HG03196 (cell line): ENCODE results near the gene NOL3.

Source experiments
- ATAC-seq: cut with Tn5 transposase; IDR thresholded peaks from one replicate; pipeline ENCODE4 v1.9.1; 2021; ENCODE audit not compliant: unreplicated experiment

NOL3 gene

DNA sequence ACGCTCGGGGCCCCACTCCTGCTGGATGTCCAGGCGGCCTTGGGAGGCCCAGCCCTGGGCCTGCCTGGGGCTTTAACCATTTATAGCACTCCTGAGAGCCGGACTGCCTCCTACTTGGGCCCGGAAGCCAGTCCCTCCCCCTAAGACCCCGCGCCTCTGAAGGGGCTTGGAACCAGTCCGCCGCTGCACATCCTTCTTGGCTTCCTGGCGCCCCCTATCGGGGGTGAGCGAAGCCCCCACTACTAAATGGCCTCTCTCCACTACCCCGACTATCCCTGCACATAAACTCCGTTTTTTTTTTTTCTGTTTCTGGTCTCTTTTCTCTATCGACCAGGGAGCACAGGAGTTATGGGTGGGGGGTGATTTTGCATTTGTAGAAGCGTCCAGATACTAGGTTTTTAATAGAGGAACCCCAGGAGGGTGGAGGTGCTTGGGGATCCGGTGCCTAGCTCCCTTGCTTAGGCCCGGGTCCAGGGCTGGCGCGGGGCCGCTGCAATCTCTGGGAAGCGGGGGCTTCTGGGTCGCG, 633 bp upstream of the NOL3 start:
- peak; percentile 3 for ATAC-seq

- ATAC-seq: no peak
Measured at GRCh38 chr16:67170949-67171649, 761 bp downstream of the NOL3 start.

- ATAC-seq: no peak
Measured at GRCh38 chr16:67173323-67173722, 3.0 kb downstream of the NOL3 start.

DNA sequence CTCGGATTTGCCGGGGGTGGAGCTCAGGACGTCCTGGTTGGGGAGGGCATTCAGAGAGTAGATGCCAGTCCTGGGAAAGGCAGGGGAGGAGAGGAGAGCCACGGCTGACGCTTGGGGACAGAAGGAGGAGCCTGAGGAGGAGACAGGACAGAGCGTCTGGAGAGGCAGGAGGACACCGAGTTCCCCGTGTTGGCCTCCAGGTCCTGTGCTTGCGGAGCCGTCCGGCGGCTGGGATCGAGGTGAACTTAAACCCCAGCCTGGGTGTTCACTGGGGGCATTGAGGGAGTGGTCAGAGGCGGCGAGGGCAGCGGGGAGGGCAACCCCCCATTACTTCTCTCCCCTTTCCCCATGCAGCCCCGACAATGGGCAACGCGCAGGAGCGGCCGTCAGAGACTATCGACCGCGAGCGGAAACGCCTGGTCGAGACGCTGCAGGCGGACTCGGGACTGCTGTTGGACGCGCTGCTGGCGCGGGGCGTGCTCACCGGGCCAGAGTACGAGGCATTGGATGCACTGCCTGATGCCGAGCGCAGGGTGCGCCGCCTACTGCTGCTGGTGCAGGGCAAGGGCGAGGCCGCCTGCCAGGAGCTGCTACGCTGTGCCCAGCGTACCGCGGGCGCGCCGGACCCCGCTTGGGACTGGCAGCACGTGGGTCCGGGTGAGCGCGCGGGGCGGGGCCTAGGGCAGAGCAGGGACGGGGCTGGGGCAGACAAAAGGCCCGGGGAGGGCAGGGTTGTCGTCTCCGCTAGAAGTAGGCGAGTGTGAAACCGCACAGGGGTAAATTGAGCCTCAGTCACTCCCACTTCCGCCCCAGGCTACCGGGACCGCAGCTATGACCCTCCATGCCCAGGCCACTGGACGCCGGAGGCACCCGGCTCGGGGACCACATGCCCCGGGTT, 3.7 kb downstream of the NOL3 start:
- peak; percentile 38 for ATAC-seq

- ATAC-seq: no peak
Measured at GRCh38 chr16:67174706-67175231, 4.4 kb downstream of the NOL3 start.

DNA sequence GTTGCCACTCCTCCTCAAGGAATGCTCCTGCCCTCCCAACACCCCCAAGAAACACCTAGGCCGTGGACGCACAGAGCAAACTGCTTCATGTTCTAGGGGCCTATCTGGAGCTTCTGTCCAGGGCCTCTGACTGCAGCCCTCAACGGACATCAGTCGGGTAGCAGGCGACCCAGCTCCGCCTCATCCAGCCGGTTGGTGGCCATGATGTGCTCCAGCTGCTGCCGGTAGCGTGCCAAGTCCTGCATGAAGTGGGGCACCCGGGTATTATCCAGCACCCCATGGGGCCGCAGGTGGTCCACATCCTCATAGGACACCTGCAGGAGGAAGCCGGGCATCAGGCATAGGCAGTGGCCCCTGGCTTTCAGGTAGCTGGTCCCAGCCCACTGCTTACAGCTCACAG, 6.3 kb downstream of the NOL3 start:
- ATAC-seq: no peak

DNA sequence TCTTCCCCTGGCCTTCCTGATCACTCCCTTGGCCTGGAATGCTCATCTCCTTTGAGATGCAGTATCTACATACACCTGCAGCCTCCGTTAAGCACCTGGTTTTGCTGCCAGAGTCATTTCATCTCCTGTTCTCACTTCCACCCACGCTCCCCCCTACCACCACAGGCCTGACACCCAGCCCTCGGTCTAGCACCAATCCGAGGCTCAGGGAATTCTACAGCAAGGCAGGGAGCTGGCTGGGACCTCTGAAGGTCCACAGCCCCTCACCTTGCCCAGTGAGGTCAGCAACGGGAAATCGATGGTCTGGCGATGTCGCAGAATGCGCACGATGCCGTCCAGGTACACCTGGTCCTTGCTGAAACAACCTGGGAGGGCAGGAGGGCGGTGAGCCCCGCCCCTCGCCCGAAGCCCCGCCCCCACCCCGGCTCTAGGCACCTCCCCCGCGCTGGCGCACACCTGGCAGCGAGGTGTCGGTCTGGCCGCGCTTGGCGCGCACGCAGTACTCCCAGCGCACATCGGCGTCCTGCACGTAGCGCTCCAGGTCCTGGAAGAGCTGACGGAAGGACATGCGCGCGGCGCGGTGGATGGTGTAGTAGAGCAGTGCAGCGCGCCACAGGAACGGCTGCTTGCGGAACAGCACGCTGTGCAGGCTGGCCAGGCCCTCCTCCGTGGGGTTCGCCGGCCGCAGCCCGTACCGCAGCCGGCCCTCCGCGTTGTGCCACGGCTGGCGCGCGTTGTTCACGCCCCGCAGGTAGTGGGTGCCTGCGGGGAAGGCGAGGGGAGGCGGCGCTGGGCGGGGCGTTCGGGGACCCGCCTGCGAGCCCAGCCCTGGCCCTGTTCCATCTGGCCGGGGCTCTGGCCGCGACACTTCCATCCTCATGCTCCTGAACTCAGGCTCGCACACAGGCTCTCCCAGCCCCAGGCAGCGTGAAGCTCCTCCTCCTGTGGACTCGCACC, 7.7 kb downstream of the NOL3 start:
- no peak for ATAC-seq

GRCh38 chr16:67179421-67180080, 9.2 kb downstream of the NOL3 start:
- no peak for ATAC-seq

DNA sequence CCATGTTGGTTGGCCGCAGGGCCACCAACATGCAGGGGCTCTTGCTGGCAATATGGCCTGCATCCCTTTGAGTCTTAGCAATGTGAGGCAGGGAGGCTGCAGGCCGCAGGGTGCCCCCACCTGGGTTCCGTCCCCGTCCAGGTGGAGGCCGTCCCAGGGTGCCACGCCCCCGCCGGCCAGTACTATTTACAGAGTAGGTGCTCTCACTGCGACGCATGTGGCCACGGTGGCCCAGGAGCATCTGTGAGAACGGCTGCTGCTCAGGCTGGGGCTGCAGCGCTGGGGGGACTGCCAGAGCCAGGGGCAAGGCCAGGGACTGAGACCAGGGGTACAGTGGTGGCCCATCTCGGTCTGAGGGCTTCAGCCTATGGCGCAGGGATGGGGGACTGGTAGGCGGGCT, 9.8 kb downstream of the NOL3 start:
- ATAC-seq: no peak

DNA sequence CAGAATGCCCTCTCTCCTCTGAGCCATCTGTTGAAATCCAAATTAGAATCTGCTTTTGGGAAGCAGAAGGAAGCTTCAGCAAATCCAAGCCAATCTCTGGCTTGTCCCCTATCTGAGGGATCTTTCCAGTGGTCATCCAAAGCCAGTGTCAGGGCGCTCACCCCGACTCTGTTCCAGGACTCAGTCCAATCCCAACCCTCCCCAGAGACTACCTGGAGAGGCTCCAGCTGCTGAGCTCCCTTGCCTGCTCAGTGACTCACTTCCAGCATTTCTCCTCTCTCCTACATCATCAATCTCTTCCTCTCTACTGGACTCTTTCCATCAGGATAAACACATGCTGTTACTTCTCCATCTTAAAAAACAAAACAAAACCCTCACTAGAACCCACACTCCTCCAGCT, 11.0 kb downstream of the NOL3 start:
- ATAC-seq: no peak

GRCh38 chr16:67182288-67182687, 11.9 kb downstream of the NOL3 start:
- no peak for ATAC-seq

DNA sequence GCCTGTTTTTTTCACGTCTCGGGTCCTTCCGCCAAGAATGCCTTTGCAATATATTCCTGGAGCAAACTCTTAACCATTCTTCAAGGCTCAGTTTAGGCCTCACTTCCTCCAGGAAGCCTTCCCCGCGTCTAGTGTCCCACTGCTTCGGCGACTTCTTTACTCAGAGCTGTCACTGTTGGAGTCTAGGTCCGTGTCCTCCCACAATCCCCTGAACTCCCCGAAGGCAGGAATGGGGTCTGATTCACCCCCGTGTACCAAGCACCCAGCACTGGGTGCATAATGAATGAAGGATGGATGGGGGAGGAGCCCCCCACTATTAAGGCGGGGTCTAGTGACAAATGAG, 12.9 kb downstream of the NOL3 start:
- ATAC-seq: no peak

DNA sequence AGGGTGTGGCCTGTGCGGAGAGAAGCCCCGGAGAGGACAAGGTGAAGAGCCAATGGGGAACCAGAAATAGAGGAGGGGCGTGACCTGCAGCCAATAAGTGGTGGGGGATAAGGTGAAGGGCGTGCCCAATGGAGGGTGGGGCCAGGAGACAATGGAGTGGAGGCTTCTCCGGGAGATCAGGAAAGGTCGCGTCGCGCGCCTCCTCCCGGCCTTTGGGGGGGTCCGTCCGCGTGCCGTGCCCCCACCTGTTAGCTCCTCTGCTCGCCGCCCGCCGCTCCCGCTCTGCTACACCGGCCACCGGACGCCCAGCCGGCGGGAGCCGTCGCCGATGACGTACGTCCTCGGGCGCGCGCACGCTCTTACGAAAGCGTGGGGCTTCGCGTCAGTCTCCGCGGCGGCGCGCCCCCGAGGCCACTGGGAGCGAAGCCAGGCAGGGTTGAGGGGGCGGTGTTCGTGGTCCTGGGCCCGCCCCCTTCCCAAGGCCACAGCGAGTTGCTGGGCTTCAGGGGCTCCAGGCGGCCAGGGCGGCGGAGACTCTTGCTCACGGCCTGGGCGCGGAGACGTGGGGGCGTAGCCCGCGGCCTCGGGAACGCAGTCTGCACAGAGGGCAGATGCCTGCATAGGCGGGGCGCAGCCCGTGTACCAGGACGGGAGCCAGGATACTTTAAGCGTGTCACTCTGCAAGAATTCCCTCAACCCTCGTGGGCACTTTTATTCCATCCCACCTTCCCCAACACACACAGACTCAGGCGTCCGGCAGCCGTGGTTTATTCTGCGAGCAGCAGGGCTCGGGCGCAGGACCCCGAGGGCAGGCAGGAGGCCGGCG, 13.5 kb downstream of the NOL3 start, which contains the start of gene MATCAP1:
TSS of gene MATCAP1 (minus strand) at position 337 of the 826 bp plus-strand sequence. CDS start 3,353 bp downstream, outside the sequence.
- ATAC-seq: peak; percentile 86

- peak; percentile 9 for ATAC-seq
Measured at GRCh38 chr16:67184453-67184994, 14.2 kb downstream of the NOL3 start.

DNA sequence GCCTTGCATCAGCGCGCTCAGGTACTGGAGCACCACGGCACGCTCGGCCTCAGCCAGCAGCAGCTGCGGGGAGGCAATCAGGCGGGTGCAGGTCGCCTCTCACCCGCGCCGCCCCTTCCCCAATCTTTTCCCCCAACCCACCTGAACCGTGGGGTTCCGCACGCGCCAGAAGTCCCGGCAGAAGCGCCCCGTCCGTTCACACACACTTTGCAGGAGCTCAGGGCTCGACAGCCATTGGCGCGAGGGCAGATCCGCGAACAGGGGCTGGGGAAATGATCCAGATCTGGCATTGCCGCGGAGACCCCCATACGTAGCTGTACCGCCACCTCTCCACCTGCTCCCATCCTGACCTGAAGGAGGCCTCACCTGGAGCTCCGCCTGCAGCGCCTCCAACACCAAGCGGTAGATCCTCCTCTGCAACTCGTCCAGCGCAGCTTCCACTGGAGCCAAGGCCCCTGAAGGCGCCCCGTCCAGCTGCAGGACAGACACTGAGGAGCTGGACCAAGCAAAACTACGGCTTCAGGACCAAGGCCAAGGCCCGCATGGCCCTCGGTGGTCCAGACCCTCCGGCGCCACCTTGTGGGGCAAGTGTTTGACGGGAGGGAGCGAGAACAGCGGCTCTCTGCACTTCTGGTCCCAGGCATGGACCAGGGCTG, 14.8 kb downstream of the NOL3 start:
- peak; percentile 27 for ATAC-seq

DNA sequence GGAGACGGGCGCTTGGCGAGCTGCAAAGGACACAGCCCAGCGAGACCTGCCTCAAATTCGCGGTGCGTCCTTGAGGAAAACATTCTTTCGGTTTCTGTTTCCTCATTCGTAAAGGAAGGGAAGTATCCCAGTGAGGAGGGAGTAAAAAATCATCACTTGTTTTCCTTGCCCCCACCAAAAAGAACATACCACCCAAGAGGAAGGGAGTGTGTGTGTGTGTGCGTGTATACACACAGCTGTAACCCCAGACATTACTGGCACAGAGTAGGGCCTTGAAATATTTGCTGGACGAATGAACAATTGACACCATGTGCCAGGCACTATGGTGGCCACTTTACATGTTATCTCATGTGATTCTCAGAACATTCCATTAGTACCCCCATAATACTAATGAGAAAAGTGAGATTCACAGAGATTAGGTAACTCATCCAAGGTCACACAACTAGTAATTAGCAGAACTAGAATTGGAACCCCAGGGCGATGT, 15.4 kb downstream of the NOL3 start:
- no peak for ATAC-seq

DNA sequence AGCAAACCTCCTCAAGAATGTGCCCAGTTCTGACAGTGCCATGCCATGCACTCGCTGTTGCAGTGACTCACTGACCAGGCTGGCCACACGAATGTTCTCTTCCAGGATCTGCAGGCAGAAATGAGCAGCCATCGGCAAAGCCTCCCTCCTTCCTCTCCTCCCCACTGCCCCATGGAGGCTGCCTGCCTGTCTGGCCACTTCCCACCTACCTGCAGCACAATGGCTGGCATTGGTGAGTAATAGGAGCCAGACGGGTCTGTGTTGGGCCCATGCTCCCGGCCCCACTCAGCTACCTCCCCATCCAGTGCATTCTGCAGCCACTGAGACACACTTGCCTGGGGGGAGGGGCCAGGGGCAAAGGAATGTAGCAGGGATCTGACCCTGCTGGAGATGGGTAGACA, 16.2 kb downstream of the NOL3 start:
- no peak for ATAC-seq

GRCh38 chr16:67187175-67187890, 17.0 kb downstream of the NOL3 start:
- no peak for ATAC-seq
